Spinal cord (tissue), 10 donors: ENCODE results near the gene TTC9. TPM values are rescaled to one million over a fixed set of nuclear protein-coding genes. Genes with fewer than 3 reads are reported as not detected.
"Not testable (repeated sequence)": the region's sequence is repeated elsewhere in the genome, so short reads cannot be mapped to it uniquely, and the experiment has no call there.

Source experiments
- DNase-seq, 6 donors: peaks; one replicate each; pipeline versions ENCODE4 v3.0.0 to v3.0.0-alpha.2; 2013 to 2015; ENCODE audit warnings: low spot score in 6 of 6, low read depth in 4 of 6
- H3K27ac ChIP-seq: one replicate; pipeline ENCODE4 v1.5.1; 2013; ENCODE audit warnings: low read depth, low read length, control low read depth
- H3K27me3 ChIP-seq: one replicate; pipeline ENCODE4 v1.6.1; 2013; ENCODE audit warnings: low read length; ENCODE audit not compliant: control insufficient read depth, insufficient read depth
- H3K36me3 ChIP-seq: one replicate; pipeline ENCODE4 v1.6.1; 2013; ENCODE audit warnings: low read length; ENCODE audit not compliant: control insufficient read depth, insufficient read depth
- H3K4me1 ChIP-seq: one replicate; pipeline ENCODE4 v1.6.1; 2013; ENCODE audit warnings: low read length; ENCODE audit not compliant: control insufficient read depth, insufficient read depth
- H3K4me3 ChIP-seq: one replicate; pipeline ENCODE4 v1.5.1; 2013; ENCODE audit warnings: low read depth, low read length, control low read depth
- H3K9me3 ChIP-seq: one replicate; pipeline ENCODE4 v1.6.1; 2013; ENCODE audit warnings: low read length; ENCODE audit not compliant: control insufficient read depth, insufficient read depth
- WGBS: methylation state at CpG from one replicate; pipeline ENCODE4 v1.1.5; 2013; ENCODE audit warnings: missing lambda C conversion rate; ENCODE audit not compliant: insufficient coverage; 5-methylcytosine and 5-hydroxymethylcytosine counted together
- polyA plus RNA-seq, 2 donors: library from polyadenylated mRNA; unstranded; fragments of 120-200 nt; gene quantifications; one replicate each; pipeline ENCODE4 v1.2.1, GENCODE V29; 2013; ENCODE audit not compliant: insufficient read length in 2 of 2
- total RNA-seq, 2 donors: library from RNA; depleted of rRNA in 1 of 2; stranded (reverse); fragments of 120-200 nt in 1 of 2; fragments of >200 nt in 1 of 2; gene quantifications; one replicate each; pipeline versions ENCODE4 v1.2.3 to v1.2.4, GENCODE V29; 2013 to 2014
- donor health status: healthy.

TTC9 gene
- total and polyA plus RNA-seq, 4 donors = 10.0 to 41.1 (median 25.1) TPM

- Histone ChIP-seq H3K27me3 (peaks cover 2% of the 10 kb centered on the region), H3K36me3 (no peaks in the 10 kb centered on the region), H3K4me1 (no peaks in the 10 kb centered on the region), H3K27ac (no peak overlapping the region), H3K9me3 (no peaks in the 10 kb centered on the region), H3K4me3 (no peak overlapping the region)
- DNase-seq = no peak
- WGBS = 100% methylated on average over 3 of the region's 3 CpGs
Measured at GRCh38 chr14:70698288-70698687, 56.6 kb downstream of the TTC9 start.

- Histone ChIP-seq H3K36me3 (no peaks in the 10 kb centered on the region), H3K4me1 (no peaks in the 10 kb centered on the region)
Measured at GRCh38 chr14:70699646-70700045, 57.9 kb downstream of the TTC9 start.

GRCh38 chr14:70700955-70701585 lies 59.4 kb downstream of the TTC9 start:
- Histone ChIP-seq H3K4me3 (no peak overlapping the region), H3K36me3 (no peaks in the 10 kb centered on the region), H3K27ac (no peak overlapping the region), H3K27me3 (peaks cover 2% of the 10 kb centered on the region), H3K4me1 (no peaks in the 10 kb centered on the region), H3K9me3 (no peaks in the 10 kb centered on the region)
- DNase-seq = no peak
- WGBS = 61% methylated on average over 3 of the region's 4 CpGs

More at GRCh38 chr14:70699646-70700045, 57.9 kb downstream of the TTC9 start:
- Histone ChIP-seq H3K4me3 (no peak overlapping the region), H3K9me3 (no peaks in the 10 kb centered on the region), H3K27ac (no peak overlapping the region), H3K27me3 (peaks cover 2% of the 10 kb centered on the region)
- WGBS = 88% methylated on average over 5 of the region's 5 CpGs
- no peak for DNase-seq

- Histone ChIP-seq H3K4me3 (no peak overlapping the region), H3K27ac (no peak overlapping the region), H3K9me3 (no peaks in the 10 kb centered on the region), H3K36me3 (no peaks in the 10 kb centered on the region), H3K27me3 (peaks cover 2% of the 10 kb centered on the region), H3K4me1 (no peaks in the 10 kb centered on the region)
- DNase-seq = no peak
Measured at GRCh38 chr14:70701610-70702009, 59.9 kb downstream of the TTC9 start.

GRCh38 chr14:70702161-70702560 lies 60.4 kb downstream of the TTC9 start:
- H3K36me3 ChIP-seq = no peaks in the 10 kb centered on the region
- H3K27me3 ChIP-seq = peaks cover 2% of the 10 kb centered on the region
- no peaks in the 10 kb centered on the region for H3K4me1 ChIP-seq
- no peak overlapping the region for H3K4me3 ChIP-seq
- WGBS = 92% methylated on average over 2 of the region's 3 CpGs
- no peak overlapping the region for H3K27ac ChIP-seq
- no peak for DNase-seq
- no peaks in the 10 kb centered on the region for H3K9me3 ChIP-seq

- H3K4me1 ChIP-seq, H3K36me3 ChIP-seq, H3K4me3 ChIP-seq, DNase-seq, H3K27ac ChIP-seq, H3K9me3 ChIP-seq, H3K27me3 ChIP-seq: not testable (repeated sequence)
- 100% methylated on average over 1 of the region's 1 CpG for WGBS
Measured at GRCh38 chr14:70703621-70704168, 62.0 kb downstream of the TTC9 start.

- no peaks in the 10 kb centered on the region for H3K4me1 ChIP-seq
- DNase-seq = no peak
- peaks cover 2% of the 10 kb centered on the region for H3K27me3 ChIP-seq
- no peaks in the 10 kb centered on the region for H3K9me3 ChIP-seq
- no peak overlapping the region for H3K27ac ChIP-seq
- H3K36me3 ChIP-seq = no peaks in the 10 kb centered on the region
- 92% methylated on average over 1 of the region's 1 CpG for WGBS
- H3K4me3 ChIP-seq = no peak overlapping the region
Measured at GRCh38 chr14:70704960-70705359, 63.2 kb downstream of the TTC9 start.

- no peaks in the 10 kb centered on the region for H3K27me3 ChIP-seq
- no peaks in the 10 kb centered on the region for H3K4me1 ChIP-seq
- no peak overlapping the region for H3K27ac ChIP-seq
- H3K36me3 ChIP-seq = no peaks in the 10 kb centered on the region
- H3K9me3 ChIP-seq = no peaks in the 10 kb centered on the region
- H3K4me3 ChIP-seq = no peak overlapping the region
- DNase-seq = no peak
Measured at GRCh38 chr14:70706177-70706576, 64.5 kb downstream of the TTC9 start.

- Histone ChIP-seq H3K27ac (no peak overlapping the region), H3K4me3 (no peak overlapping the region), H3K36me3 (no peaks in the 10 kb centered on the region), H3K27me3 (no peaks in the 10 kb centered on the region), H3K9me3 (no peaks in the 10 kb centered on the region), H3K4me1 (no peaks in the 10 kb centered on the region)
- 93% methylated on average over 2 of the region's 6 CpGs for WGBS
- DNase-seq = no peak
Measured at GRCh38 chr14:70707138-70708038, 65.7 kb downstream of the TTC9 start.
